GM18508 (cell line): ENCODE data around the gene FBN2.

Experiments
- ATAC-seq: cut with Tn5 transposase; IDR thresholded peaks from one replicate; pipeline ENCODE4 v1.9.1; 2021; ENCODE audit warnings: moderate number of reproducible peaks; ENCODE audit not compliant: insufficient read depth, unreplicated experiment

Gene FBN2

GRCh38 chr5:128264564-128265360 lies 273.3 kb downstream of the FBN2 start:
- no peak for ATAC-seq

GRCh38 chr5:128263357-128263756 lies 274.7 kb downstream of the FBN2 start:
- ATAC-seq: no peak

- ATAC-seq: no peak
These were observed 275.1 kb downstream of the FBN2 start for GRCh38 chr5:128262911-128263310.

- no peak for ATAC-seq
These were observed 278.4 kb downstream of the FBN2 start for GRCh38 chr5:128259607-128260021.

GRCh38 chr5:128258372-128258771 lies 279.7 kb downstream of the FBN2 start:
- ATAC-seq: no peak

- no peak for ATAC-seq
These were observed 281.0 kb downstream of the FBN2 start for GRCh38 chr5:128257076-128257475.

- ATAC-seq: no peak
These were observed 283.3 kb downstream of the FBN2 start for GRCh38 chr5:128254789-128255188.

GRCh38 chr5:128253880-128254279 lies 284.2 kb downstream of the FBN2 start:
- ATAC-seq: no peak

GRCh38 chr5:128253161-128253560 lies 284.9 kb downstream of the FBN2 start:
- ATAC-seq: no peak

- no peak for ATAC-seq
These were observed 285.3 kb downstream of the FBN2 start for GRCh38 chr5:128252756-128253155.

GRCh38 chr5:128252196-128252595 lies 285.8 kb downstream of the FBN2 start:
- ATAC-seq: no peak

GRCh38 chr5:128245974-128246373 lies 292.1 kb downstream of the FBN2 start:
- no peak for ATAC-seq

GRCh38 chr5:128243958-128244582 lies 294.0 kb downstream of the FBN2 start:
- no peak for ATAC-seq

GRCh38 chr5:128241051-128241695 lies 296.9 kb downstream of the FBN2 start:
- no peak for ATAC-seq

GRCh38 chr5:128237546-128237945 lies 300.5 kb downstream of the FBN2 start:
- no peak for ATAC-seq

GRCh38 chr5:128237000-128237399 lies 301.0 kb downstream of the FBN2 start:
- ATAC-seq: no peak

GRCh38 chr5:128236334-128236733 lies 301.7 kb downstream of the FBN2 start:
- no peak for ATAC-seq

GRCh38 chr5:128234928-128235641 lies 303.0 kb downstream of the FBN2 start:
- no peak for ATAC-seq

- ATAC-seq: no peak
These were observed 309.5 kb downstream of the FBN2 start for GRCh38 chr5:128228521-128228920.

- no peak for ATAC-seq
These were observed 310.0 kb downstream of the FBN2 start for GRCh38 chr5:128228008-128228407.
